HG03095 (cell line): ENCODE results near the gene AKAP17A.
"Not testable (repeated sequence)": the region's sequence is repeated elsewhere in the genome, so short reads cannot be mapped to it uniquely, and the experiment has no call there.

Experiments used
- ATAC-seq: cut with Tn5 transposase; IDR thresholded peaks from one replicate; pipeline ENCODE4 v1.9.1; 2021; ENCODE audit warnings: moderate library complexity; ENCODE audit not compliant: unreplicated experiment

The AKAP17A gene, protein sequence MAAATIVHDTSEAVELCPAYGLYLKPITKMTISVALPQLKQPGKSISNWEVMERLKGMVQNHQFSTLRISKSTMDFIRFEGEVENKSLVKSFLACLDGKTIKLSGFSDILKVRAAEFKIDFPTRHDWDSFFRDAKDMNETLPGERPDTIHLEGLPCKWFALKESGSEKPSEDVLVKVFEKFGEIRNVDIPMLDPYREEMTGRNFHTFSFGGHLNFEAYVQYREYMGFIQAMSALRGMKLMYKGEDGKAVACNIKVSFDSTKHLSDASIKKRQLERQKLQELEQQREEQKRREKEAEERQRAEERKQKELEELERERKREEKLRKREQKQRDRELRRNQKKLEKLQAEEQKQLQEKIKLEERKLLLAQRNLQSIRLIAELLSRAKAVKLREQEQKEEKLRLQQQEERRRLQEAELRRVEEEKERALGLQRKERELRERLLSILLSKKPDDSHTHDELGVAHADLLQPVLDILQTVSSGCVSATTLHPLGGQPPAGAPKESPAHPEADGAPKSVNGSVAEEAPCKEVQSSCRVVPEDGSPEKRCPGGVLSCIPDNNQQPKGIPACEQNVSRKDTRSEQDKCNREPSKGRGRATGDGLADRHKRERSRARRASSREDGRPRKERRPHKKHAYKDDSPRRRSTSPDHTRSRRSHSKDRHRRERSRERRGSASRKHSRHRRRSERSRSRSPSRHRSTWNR

DNA sequence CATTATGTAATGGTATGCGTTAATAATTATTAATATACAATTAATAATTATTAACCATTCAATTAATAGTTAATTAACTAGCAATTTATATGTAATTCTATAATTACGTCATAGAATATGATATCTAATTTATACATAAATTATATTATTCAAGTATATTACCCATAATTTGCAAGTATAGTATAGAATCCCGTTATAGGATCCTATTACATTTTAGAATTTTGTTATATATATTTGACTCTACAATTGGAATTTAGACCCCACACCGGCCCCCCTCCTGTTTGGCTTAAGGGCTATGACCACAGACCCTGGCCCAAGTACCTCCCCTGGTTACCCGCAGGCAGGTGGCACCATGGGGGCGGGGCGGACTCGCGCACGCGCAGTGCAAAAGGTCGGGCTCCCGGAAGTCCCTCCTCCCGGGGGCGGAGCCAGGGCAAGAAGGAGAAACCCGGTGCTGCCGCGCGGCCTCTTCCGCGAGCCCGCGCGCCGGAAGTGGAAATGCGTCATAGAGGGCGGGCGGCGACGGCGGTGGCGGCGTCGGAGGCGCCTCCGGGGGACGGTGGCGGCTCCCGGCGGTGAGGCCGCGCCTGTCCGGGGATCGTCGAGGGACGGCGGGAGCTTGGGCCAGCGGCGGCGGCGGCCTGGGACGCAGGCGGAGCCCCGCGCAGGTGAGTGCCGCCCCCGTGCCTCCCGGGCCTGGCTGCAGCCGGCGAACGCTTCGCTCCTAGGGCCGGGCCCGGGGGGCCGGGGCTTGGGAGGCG, at the start of gene AKAP17A:
Gene AKAP17A, plus strand, starts transcription at position 503 of the 761 bp plus-strand sequence. CDS start 1,859 bp downstream, outside the sequence.
- peak; percentile 74 for ATAC-seq

GRCh38 chrX:1542994-1543725, 48.2 kb upstream of the AKAP17A start:
- no peak for ATAC-seq

DNA sequence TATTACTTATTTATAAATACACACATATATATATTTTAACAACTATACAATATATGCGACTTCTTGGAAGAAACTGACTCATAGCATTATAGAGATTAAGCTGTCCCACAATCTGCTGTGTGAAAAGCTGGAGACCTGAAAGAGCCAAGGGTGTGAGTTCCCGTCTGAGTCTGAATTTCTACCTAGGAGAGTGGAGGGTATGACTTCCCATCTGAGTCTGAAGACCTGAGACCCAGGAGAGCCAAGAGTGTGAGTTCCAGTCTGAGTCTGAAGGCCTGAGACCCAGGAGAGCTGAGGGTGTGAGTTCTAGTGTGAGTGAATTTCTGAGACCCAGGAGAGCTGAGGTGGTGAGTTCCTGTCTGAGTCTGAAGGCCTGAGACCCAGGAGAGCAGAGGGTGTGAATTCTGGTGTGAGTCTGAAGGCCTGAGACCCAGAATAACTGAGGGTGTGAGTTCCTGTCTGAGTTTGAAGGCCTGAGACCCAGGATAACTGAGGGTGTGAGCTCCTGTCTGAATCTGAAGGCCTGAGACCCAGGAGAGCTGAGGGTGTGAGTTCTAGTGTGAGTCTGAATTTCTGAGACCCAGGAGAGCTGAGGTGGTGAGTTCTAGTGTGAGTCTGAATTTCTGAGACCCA, 45.5 kb upstream of the AKAP17A start:
- ATAC-seq: no peak

DNA sequence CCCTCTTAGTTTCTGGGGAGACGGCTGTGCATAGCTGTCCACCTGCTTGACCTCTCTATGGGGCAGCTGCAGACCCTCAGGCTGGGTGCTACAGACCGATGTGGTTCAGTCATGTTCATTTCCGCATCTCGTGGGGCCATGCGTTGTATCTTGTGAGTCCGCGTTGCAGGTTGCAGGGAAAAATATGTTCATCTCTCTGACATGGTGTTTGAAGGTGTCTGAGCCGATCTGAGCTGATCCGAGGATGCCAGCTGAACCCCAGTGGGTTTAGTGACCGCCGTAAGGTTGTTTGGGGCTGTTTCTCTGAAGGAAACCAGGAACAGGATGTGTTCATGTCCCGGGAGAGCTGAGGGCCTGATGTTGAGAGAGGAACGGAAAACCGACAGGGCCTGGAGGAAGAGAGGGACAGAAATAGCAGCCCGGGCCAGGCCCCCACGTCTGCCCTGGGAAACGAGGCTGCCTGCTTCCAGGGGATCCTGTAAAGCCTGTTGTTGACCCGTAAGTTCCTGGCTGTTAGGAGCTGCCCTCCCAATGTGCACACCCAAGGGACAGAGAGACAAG, 44.6 kb upstream of the AKAP17A start:
- ATAC-seq: no peak

DNA sequence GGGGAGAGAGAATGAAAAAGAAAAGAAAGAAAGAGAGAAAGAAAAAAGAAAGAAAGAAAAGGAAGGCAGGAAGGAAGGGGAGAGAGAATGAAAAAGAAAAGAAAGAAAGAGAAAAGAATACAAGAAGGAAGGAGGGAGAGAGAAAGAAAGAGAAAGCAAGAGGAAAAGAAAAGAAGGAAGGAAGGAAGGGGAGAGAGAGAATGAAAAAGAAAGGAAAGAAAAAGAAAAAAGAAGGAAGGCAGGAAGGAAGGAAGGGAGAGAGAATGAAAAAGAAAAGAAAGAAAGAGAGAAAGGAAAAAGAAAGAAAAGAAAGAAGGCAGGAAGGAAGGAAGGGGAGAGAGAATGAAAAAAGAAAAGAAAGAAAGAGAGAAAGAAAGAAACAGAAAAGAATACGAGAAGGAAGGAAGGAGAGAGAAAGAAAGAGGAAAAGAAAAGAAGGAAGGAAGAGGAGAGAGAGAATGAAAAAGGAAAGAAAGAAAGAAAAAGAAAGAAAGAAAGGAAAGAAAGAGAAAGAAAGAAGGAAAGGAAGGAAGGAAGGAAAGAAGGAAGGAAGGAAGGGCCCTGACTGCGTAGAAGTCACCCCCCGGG, 39.4 kb upstream of the AKAP17A start:
- no peak for ATAC-seq

DNA sequence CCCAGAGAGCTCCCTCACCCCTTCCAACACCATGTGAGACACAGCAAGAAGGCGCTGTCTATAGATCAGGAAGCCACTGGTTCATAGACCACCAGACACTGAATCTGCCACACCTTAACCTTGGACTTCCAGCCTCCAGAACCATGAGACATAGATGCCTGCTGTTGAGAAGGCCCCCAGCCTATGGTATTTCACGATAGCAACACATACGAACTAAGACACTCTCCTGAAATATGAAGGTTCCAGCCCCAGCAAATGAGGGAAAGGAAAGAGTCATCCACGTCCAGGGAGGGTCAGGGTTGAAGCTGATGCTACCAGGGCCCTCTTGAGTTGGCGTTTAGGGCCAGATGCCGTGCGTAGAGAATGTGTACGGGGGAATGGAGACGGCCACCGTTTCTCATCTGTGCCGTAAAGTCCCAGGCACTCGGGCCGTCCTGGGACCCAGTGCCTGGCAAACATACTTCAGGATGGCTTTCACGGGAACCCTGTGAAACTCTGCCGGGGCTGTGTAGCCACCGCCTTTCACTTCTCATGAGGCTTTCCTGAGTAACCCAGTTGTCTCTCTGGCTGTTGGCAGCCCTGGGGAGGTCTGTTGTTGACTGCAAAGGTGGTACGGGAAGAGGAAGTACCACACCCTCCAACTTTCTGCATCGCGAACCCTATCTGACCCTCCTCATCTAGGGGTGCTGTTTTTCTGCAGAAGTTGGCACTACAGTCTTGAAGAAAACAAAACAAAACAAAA, 36.8 kb upstream of the AKAP17A start:
- no peak for ATAC-seq

- ATAC-seq: no peak
Measured at GRCh38 chrX:1555370-1555769, 36.0 kb upstream of the AKAP17A start.

DNA sequence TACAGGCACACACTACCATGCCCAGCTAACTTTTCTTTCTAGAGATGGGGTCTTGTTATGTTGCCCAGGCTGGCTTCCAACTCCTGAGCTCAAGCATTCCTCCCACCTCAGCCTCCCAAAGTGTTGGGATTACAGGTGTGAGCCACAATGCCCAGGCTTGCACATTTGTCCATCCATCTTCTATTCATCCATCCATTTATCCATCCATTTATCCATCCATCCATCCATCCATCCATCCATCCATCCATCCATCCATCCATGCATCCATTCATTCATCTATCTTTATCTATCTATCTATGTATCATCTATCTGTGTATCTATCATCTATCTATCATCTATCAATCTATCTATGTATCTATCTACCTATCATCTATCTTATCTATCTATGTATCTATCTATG, 34.0 kb upstream of the AKAP17A start:
- ATAC-seq: not testable (repeated sequence)

- ATAC-seq: no peak
Measured at GRCh38 chrX:1558761-1559468, 32.5 kb upstream of the AKAP17A start.

GRCh38 chrX:1561164-1561563, 30.2 kb upstream of the AKAP17A start:
- no peak for ATAC-seq

GRCh38 chrX:1564077-1564476, 27.3 kb upstream of the AKAP17A start:
- not testable (repeated sequence) for ATAC-seq

GRCh38 chrX:1564750-1565683, 26.4 kb upstream of the AKAP17A start:
- ATAC-seq: no peak

GRCh38 chrX:1574181-1574580, 17.2 kb upstream of the AKAP17A start:
- not testable (repeated sequence) for ATAC-seq

DNA sequence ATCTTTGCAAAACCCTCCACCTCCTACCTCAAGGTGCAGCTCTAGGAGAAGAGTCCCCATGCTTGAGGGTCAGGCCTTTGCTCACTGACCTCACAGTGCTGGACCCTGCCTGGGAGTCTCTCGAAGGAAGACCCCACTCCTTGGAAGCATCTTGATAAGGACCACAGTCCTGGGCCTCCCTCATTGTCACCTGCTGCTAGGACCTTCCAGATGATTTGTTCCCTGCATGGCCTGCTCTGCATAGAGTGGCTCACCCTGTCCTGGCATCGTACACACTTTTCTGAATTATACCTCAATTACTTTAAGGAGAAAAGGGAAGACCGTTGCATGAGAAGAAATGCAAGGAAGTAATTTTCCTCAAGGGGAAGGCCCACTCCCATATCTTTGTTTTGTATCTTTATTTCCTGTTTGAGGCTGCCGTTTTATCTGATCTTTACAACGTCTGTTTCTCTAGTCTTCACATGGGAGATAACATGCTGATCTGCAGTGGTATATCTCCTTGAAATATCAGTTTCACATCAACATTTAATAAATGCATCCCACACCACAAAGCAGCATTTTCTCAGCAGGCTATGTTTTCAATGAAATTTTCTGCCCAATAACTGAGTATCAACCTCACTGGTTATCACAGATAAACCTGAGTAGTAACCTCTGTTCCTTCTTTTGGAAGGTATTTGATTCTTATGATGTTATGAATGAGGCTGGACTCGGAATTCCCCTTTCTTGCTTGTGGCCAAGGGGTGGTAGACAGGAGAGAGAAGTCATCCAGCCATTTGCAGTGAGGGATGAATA, 15.0 kb upstream of the AKAP17A start:
- ATAC-seq: no peak

- no peak for ATAC-seq
Measured at GRCh38 chrX:1577845-1578244, 13.6 kb upstream of the AKAP17A start.

GRCh38 chrX:1578511-1579173, 12.8 kb upstream of the AKAP17A start:
- ATAC-seq: no peak
